Measurements from ENCODE around the gene EHMT1.

Gene EHMT1

GRCh38 chr9:137707361-137707760 lies 88.6 kb downstream of the EHMT1 start:
- TF ChIP-seq CTCF (conservative IDR thresholded peaks at IDR 0.05) (no peak), ZFX (IDR thresholded peaks at IDR 0.05) (no peak)
- H3K27ac ChIP-seq: no peak overlapping the region

- TF ChIP-seq CTCF (conservative IDR thresholded peaks at IDR 0.05): no peak
- TF ChIP-seq ZFX (IDR thresholded peaks at IDR 0.05): no peak
- no peak overlapping the region for H3K27ac ChIP-seq
Observed at GRCh38 chr9:137708590-137709284, 89.9 kb downstream of the EHMT1 start.

- H3K27ac ChIP-seq: no peak overlapping the region
- TF ChIP-seq ZFX (IDR thresholded peaks at IDR 0.05) (no peak), CTCF (conservative IDR thresholded peaks at IDR 0.05) (no peak)
Observed at GRCh38 chr9:137709411-137710101, 90.8 kb downstream of the EHMT1 start.

- no peak overlapping the region for H3K27ac ChIP-seq
- TF ChIP-seq CTCF (conservative IDR thresholded peaks at IDR 0.05): no peak
- no peak for TF ChIP-seq ZFX (IDR thresholded peaks at IDR 0.05)
Observed at GRCh38 chr9:137710704-137711103, 91.9 kb downstream of the EHMT1 start.

- H3K27ac ChIP-seq: no peak overlapping the region
- TF ChIP-seq ZFX (IDR thresholded peaks at IDR 0.05) (no peak), CTCF (conservative IDR thresholded peaks at IDR 0.05) (no peak)
Observed at GRCh38 chr9:137711678-137712105, 92.9 kb downstream of the EHMT1 start.

GRCh38 chr9:137715321-137715720 lies 96.5 kb downstream of the EHMT1 start:
- H3K27ac ChIP-seq: peak overlapping the region; percentile 21; the same call in 1 of the 2 replicates
- no peak for TF ChIP-seq ZFX (IDR thresholded peaks at IDR 0.05)
- no peak for TF ChIP-seq CTCF (conservative IDR thresholded peaks at IDR 0.05)

- peak overlapping the region; percentile 21; the same call in 1 of the 2 replicates for H3K27ac ChIP-seq
Observed at GRCh38 chr9:137715866-137716693, 97.3 kb downstream of the EHMT1 start.

Data from C4-2B (cell line).